Ectodermal cell (in vitro differentiated cells): ENCODE results near the gene AGBL4.

Experiments
- H3K27ac ChIP-seq: 2 replicates; pipeline ENCODE4 v1.7.0; 2013; ENCODE audit warnings: mild to moderate bottlenecking, low read depth, low read length; ENCODE audit not compliant: insufficient read depth, poor library complexity, severe bottlenecking
- H3K27me3 ChIP-seq: 2 replicates; pipeline ENCODE4 v1.7.0; 2013; ENCODE audit warnings: mild to moderate bottlenecking, low read length; ENCODE audit not compliant: insufficient read depth, control insufficient read depth, poor library complexity, severe bottlenecking
- H3K36me3 ChIP-seq: one replicate; pipeline ENCODE4 v1.7.0; 2013; ENCODE audit warnings: low read length; ENCODE audit not compliant: control insufficient read depth, insufficient read depth
- H3K4me1 ChIP-seq: one replicate; pipeline ENCODE4 v1.7.0; 2013; ENCODE audit warnings: low read length; ENCODE audit not compliant: control insufficient read depth, insufficient read depth
- H3K4me3 ChIP-seq: 2 replicates; pipeline ENCODE4 v1.7.0; 2013; ENCODE audit warnings: low read depth, low read length, control low read depth; ENCODE audit not compliant: insufficient read depth
- H3K9me3 ChIP-seq: 2 replicates; pipeline ENCODE4 v1.7.0; 2013; ENCODE audit warnings: mild to moderate bottlenecking, low read length, moderate library complexity; ENCODE audit not compliant: control insufficient read depth
- WGBS, 2 experiments: methylation state at CpG; one replicate each; pipeline ENCODE4 v1.1.7; 2013; ENCODE audit warnings: missing lambda C conversion rate in 2 of 2; 5-methylcytosine and 5-hydroxymethylcytosine counted together

The AGBL4 gene

GRCh38 chr1:49465486-49466185 is 558.1 kb downstream of the AGBL4 start:
- whole genome bisulfite sequencing, 2 experiments = 64 to 65% methylated on average over 2 to 4 of the region's 4 CpGs
- no peak overlapping the region for H3K4me3 ChIP-seq
- peaks cover 12% of the 10 kb centered on the region for H3K9me3 ChIP-seq
- H3K27me3 ChIP-seq = no peaks in the 10 kb centered on the region
- no peaks in the 10 kb centered on the region for H3K4me1 ChIP-seq
- H3K27ac ChIP-seq = no peak overlapping the region
- no peaks in the 10 kb centered on the region for H3K36me3 ChIP-seq

- H3K27me3 ChIP-seq = no peaks in the 10 kb centered on the region
- H3K36me3 ChIP-seq = no peaks in the 10 kb centered on the region
- H3K4me1 ChIP-seq = no peaks in the 10 kb centered on the region
- peaks cover 13% of the 10 kb centered on the region for H3K9me3 ChIP-seq
- no peak overlapping the region for H3K4me3 ChIP-seq
- WGBS, 2 experiments = 68 to 74% methylated on average over 2 of the region's 2 CpGs
- H3K27ac ChIP-seq = no peak overlapping the region
Observed at GRCh38 chr1:49448200-49448599, 575.6 kb downstream of the AGBL4 start.

- Histone ChIP-seq H3K9me3 (peaks cover 5% of the 10 kb centered on the region), H3K36me3 (no peaks in the 10 kb centered on the region), H3K4me3 (no peak overlapping the region), H3K4me1 (no peaks in the 10 kb centered on the region), H3K27ac (no peak overlapping the region), H3K27me3 (no peaks in the 10 kb centered on the region)
- 27 to 38% methylated on average over 1 of the region's 2 CpGs for WGBS, 2 experiments
Observed at GRCh38 chr1:49436865-49437264, 586.9 kb downstream of the AGBL4 start.

- Histone ChIP-seq H3K27me3 (no peaks in the 10 kb centered on the region), H3K4me1 (no peaks in the 10 kb centered on the region), H3K36me3 (no peaks in the 10 kb centered on the region), H3K4me3 (no peak overlapping the region), H3K9me3 (peaks cover 5% of the 10 kb centered on the region), H3K27ac (no peak overlapping the region)
Observed at GRCh38 chr1:49435291-49435690, 588.5 kb downstream of the AGBL4 start.

- Histone ChIP-seq H3K27me3 (no peaks in the 10 kb centered on the region), H3K4me1 (no peaks in the 10 kb centered on the region), H3K27ac (no peak overlapping the region), H3K4me3 (no peak overlapping the region), H3K9me3 (peaks cover 20% of the 10 kb centered on the region), H3K36me3 (no peaks in the 10 kb centered on the region)
- WGBS, 2 experiments = 68 to 77% methylated on average over 1 to 2 of the region's 3 CpGs
Observed at GRCh38 chr1:49424782-49425181, 599.0 kb downstream of the AGBL4 start.

- Histone ChIP-seq H3K9me3 (peaks cover 9% of the 10 kb centered on the region), H3K36me3 (no peaks in the 10 kb centered on the region), H3K4me3 (no peak overlapping the region), H3K4me1 (no peaks in the 10 kb centered on the region), H3K27me3 (no peaks in the 10 kb centered on the region), H3K27ac (no peak overlapping the region)
- 75 to 77% methylated on average over 1 of the region's 1 CpG for WGBS, 2 experiments
Observed at GRCh38 chr1:49416758-49417157, 607.0 kb downstream of the AGBL4 start.

- Histone ChIP-seq H3K27me3 (no peaks in the 10 kb centered on the region), H3K27ac (no peak overlapping the region), H3K4me1 (no peaks in the 10 kb centered on the region), H3K36me3 (no peaks in the 10 kb centered on the region), H3K9me3 (peaks cover 4% of the 10 kb centered on the region), H3K4me3 (no peak overlapping the region)
- WGBS, 2 experiments = 62 to 72% methylated on average over 1 to 2 of the region's 2 CpGs
Observed at GRCh38 chr1:49408346-49408745, 615.4 kb downstream of the AGBL4 start.

- Histone ChIP-seq H3K36me3 (no peaks in the 10 kb centered on the region), H3K4me1 (no peaks in the 10 kb centered on the region), H3K9me3 (peaks cover 9% of the 10 kb centered on the region)
Observed at GRCh38 chr1:49397086-49397485, 626.7 kb downstream of the AGBL4 start.

GRCh38 chr1:49394200-49394599 is 629.6 kb downstream of the AGBL4 start:
- H3K27ac ChIP-seq = no peak overlapping the region
- 67 to 71% methylated on average over 2 of the region's 2 CpGs for WGBS, 2 experiments
- H3K9me3 ChIP-seq = peaks cover 5% of the 10 kb centered on the region
- no peaks in the 10 kb centered on the region for H3K27me3 ChIP-seq
- H3K36me3 ChIP-seq = no peaks in the 10 kb centered on the region
- H3K4me1 ChIP-seq = no peaks in the 10 kb centered on the region
- no peak overlapping the region for H3K4me3 ChIP-seq

More at GRCh38 chr1:49397086-49397485, 626.7 kb downstream of the AGBL4 start:
- Histone ChIP-seq H3K27ac (no peak overlapping the region), H3K4me3 (no peak overlapping the region), H3K27me3 (no peaks in the 10 kb centered on the region)

GRCh38 chr1:49389699-49390098 is 634.1 kb downstream of the AGBL4 start:
- no peaks in the 10 kb centered on the region for H3K36me3 ChIP-seq
- H3K9me3 ChIP-seq = peaks cover 9% of the 10 kb centered on the region
- H3K27me3 ChIP-seq = no peaks in the 10 kb centered on the region
- H3K4me1 ChIP-seq = no peaks in the 10 kb centered on the region
- H3K4me3 ChIP-seq = no peak overlapping the region
- no peak overlapping the region for H3K27ac ChIP-seq

GRCh38 chr1:49364676-49365075 is 659.1 kb downstream of the AGBL4 start:
- H3K27me3 ChIP-seq = no peaks in the 10 kb centered on the region
- H3K9me3 ChIP-seq = no peaks in the 10 kb centered on the region
- no peak overlapping the region for H3K4me3 ChIP-seq
- H3K4me1 ChIP-seq = no peaks in the 10 kb centered on the region
- no peak overlapping the region for H3K27ac ChIP-seq
- H3K36me3 ChIP-seq = no peaks in the 10 kb centered on the region
- 75 to 76% methylated on average over 5 of the region's 7 CpGs for WGBS, 2 experiments
